GM19193 (cell line): ENCODE measurements around the gene GABRG2.

Source experiments
- POLR2A ChIP-seq: IDR thresholded peaks from 4 replicates; pipeline ENCODE4 v1.6.1; 2011; ENCODE audit not compliant: insufficient read depth, insufficient read length; ENCODE audit errors: extremely low read depth

The GABRG2 gene

DNA sequence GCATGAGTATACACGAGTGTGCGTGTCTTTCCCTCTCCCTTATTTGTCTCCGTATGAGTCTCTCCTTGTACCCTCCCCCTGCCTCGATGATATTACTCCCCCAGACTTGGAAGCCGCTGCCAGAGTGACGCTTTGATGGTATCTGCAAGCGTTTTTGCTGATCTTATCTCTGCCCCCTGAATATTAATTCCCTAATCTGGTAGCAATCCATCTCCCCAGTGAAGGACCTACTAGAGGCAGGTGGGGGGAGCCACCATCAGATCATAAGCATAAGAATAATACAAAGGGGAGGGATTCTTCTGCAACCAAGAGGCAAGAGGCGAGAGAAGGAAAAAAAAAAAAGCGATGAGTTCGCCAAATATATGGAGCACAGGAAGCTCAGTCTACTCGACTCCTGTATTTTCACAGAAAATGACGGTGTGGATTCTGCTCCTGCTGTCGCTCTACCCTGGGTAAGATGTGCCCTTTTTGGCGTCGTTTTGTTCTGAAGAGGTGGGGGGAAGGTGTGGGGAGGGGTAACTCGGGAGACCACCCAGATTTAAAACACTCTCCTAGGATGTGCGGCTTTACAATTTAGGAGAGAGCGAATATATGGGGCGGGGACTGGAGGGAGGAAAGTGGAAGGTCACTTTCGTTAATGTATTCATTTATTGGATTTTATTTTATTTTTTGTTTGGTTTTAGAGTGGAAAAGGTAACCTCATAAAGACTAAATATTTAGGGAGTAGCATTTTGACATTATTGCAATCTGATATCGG, at the start of gene GABRG2:
Gene GABRG2 (plus strand): TSS at position 119 of the 757 bp plus-strand sequence. CDS start 227 bp downstream, at position 346.
- no peak for TF ChIP-seq POLR2A

- no peak for TF ChIP-seq POLR2A
These were observed 42.3 kb upstream of the GABRG2 start for GRCh38 chr5:162025312-162025711.

DNA sequence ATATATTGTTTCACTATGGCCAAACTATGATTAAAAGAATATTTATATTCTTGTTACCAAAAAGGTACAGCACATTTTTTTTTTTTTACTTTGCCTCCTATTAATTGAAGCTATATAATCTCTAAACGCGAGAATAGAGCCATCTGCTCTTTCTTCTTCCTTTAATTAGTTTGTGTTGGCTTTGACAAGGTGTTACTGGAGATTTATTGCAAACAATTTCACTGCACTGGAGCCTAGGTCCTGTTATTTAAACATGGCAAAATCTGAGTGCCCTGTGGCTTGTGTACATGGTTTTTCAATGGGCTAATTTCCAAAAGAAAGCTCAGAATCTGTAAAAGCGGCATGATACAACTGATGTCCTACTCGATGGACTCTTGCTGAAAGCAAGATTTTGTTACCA, 40.8 kb upstream of the GABRG2 start:
- no peak for TF ChIP-seq POLR2A

DNA sequence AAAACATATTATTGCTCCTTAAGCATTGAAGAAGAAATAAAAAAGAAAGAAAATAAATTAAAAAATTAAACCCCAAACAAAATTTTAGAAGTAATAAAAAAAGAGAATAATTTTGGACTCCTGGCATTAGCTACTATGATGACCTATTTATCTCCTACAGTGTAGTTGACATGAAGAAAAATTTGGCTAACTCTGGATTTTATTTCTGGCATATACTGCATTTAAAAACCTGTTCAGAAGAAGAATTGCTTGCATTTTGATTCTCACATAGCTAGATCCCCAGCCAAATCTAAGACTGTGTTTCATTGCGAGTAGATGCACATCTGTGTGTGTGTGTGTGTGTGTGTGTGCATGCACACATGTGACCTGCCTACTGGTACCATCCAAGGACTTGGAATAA, 30.1 kb upstream of the GABRG2 start:
- TF ChIP-seq POLR2A = no peak

GRCh38 chr5:162047279-162047678, 20.3 kb upstream of the GABRG2 start:
- TF ChIP-seq POLR2A = no peak

DNA sequence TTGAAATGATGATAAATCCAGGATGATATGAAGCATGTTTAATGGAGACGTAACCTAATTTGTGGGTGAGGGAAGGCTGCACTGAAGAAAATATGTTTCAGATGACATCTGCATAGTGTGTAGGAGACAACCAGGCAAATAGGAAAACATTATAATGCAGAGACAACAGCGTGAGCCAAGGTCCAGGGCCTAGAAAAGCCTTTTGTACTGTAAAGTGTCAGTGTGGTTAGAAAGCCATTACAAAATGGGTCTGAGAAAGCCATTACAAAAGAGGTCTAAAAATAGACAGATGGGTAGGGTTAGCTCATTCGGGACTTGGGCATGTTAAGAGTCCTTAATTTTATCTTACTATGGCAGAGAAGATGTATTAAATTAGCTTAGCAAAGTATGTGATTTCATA, 14.9 kb upstream of the GABRG2 start:
- no peak for TF ChIP-seq POLR2A

DNA sequence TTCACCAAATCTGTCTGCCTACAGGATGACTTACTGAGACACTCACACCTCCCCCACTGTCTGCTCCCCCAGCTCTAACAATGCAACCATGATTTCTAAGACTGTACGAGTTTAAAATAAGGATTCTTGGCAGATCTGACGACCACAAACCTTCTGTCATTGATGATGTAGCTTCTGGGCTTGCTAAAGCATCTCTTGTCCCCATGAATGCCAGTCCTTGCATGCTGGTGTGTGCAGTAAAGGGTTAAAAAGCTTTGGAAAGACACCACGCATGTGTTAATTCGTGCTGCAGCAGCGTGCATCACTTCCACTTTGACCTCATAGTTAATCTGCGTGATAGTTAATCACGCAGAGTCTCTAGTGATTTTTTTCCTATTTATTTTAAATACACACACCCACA, 411 bp upstream of the GABRG2 start:
- TF ChIP-seq POLR2A = no peak

- no peak for TF ChIP-seq POLR2A
These were observed 839 bp downstream of the GABRG2 start for GRCh38 chr5:162068412-162068811.

DNA sequence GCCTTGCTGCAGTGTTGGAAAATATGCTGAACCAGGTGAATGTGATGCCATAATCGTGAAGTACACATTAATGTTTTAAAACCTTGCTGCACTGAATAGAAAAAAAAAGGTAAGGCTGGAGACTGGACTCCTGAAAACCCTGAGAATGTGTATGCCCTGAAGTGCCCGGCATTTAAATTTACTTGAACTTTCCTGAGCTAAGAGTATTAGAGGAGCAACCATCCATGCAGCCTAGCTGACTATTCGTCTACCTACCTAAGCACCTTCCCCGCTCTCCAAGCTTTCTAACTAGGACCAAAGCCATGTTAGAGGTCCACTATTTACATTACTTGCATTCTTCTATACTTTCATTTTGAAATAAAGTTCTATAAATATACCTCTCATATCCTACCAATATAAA, 1.4 kb downstream of the GABRG2 start:
- no peak for TF ChIP-seq POLR2A

GRCh38 chr5:162078805-162079204, 11.2 kb downstream of the GABRG2 start:
- no peak for TF ChIP-seq POLR2A

- TF ChIP-seq POLR2A = no peak
These were observed 23.8 kb downstream of the GABRG2 start for GRCh38 chr5:162091336-162091735.

DNA sequence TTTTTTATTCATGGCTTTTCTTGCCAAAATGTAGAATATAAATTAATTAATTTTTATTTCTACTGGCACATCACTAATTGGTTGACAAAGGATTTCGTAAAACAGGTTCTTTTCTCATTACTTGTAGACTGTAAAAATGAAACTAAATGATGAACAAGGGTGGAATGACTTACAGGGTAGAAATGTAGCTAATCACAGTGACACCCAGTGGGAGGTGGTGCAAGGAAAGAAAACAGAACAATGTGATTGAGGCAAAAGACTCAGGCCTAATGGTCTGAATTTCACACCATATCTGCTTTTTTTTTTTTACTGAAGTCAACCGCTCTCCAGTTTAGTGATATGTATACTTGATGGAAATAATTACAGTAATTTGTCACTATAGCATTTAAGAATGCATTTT, 28.9 kb downstream of the GABRG2 start:
- no peak for TF ChIP-seq POLR2A

DNA sequence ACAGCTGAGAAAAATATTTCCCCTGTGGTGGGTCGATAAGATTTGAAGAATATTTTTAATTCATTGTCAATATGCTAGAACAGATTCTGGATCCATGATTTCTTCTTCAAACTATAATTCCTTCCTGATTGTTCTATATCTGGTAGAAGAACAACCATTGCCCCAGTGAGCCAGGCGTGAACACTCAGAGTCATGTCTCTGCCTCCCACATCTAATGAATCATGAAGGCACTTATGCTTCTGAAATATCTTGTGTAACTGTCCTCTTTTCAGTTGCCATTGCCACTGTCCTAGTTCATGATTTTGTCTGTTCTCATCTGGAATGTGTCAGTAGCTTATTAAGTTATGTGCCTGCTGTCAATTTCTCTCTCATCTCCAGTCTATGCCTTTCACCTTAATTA, 40.0 kb downstream of the GABRG2 start:
- TF ChIP-seq POLR2A = no peak

DNA sequence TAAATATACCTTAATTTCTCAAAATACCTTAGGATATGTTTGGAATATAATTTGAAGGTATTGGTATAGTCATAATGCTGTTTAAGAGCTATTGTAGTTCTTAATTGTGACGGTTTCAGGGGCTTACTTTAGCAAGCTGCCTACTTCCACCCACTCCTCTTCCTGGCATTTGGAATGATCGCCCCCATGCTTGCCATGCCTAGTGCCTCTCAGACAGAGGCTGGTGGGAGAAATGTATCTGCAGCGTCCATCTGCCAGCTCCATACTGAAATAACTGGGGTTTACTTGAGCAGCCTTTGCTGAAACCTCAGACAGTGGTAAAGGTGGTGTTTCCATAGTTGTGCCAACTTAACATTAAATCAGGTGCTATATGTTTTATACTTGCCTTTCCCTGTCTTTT, 52.2 kb downstream of the GABRG2 start:
- TF ChIP-seq POLR2A = no peak

- TF ChIP-seq POLR2A = no peak
These were observed 60.5 kb downstream of the GABRG2 start for GRCh38 chr5:162128117-162128516.

DNA sequence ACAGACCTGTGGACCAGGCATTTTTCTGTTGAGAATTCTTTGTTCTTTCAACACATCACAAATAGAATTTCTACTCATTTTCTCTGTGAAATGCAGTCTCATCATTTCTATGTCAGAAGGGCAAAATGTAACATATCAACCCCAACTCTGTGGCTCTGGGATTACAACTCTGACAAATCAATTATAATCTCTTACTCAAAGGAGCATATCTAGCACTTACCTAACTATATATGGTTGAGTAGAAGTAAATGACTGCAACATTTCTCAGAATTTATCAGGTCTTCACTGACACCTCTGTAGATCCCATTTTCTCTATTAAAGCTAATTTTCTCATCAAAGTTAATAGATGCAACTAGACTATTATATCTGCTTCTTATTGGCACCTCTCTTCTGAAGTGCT, 64.8 kb downstream of the GABRG2 start:
- no peak for TF ChIP-seq POLR2A

DNA sequence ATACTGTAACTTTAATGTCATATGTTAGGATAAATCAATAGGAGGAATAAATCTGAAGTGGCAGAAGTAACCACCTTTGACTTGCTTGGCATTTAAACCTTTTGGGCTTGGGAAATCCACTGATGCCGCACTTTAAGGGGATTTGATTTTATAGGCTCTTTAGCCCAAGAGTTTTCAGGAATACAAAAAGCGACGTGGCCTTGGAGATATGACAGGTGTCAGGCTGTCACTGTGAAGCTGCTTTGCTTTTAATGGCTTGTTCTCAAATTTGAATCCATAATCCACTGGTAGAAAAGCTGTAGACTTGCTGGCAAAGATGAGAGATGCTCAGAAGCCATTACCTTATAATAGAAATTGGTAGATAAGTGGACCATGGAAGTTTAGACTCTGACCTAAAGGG, 71.6 kb downstream of the GABRG2 start:
- TF ChIP-seq POLR2A = no peak
